Measurements from ENCODE around the gene ZFP36L1.

The ZFP36L1 gene

DNA sequence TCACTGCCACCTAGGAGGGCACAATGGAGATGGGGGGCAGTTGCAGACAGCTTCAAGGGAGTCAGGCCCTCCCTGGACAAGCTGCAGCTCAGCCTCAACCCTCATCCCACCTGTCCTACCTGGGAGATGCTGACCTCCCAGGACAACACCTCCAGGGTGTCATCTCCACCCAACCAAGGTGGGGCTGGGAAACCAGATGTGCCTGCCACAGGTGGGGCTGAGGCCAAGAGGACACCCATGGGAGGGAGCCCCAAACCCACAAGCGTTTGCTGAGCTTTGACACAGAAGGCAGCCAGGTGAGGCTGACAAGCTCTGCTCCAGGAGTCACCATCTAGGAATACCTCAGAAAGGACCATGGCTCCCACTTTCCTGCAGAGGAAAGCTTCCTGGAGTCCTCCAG is 31.5 kb downstream of the ZFP36L1 start:
- DNase-seq, result no peak

DNA sequence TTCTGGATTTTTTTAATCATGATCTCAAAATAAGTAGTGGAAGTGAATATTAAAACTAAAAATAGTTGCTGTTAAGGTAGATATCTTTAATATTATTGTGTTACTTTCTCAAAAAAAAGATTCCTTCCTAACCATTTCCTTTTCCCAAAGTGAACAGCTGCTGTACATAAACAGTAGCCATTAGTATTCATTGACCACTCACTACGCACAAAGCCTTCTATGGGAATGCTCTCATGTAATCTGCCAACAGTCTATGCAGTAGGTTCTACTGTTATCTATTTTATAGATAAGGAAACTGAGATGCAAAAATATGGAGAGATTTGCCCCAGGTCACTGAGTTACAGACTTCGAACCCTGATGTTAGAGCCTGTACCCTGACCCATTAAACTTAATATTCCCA is 32.1 kb downstream of the ZFP36L1 start:
- DNase-seq, result no peak

DNA sequence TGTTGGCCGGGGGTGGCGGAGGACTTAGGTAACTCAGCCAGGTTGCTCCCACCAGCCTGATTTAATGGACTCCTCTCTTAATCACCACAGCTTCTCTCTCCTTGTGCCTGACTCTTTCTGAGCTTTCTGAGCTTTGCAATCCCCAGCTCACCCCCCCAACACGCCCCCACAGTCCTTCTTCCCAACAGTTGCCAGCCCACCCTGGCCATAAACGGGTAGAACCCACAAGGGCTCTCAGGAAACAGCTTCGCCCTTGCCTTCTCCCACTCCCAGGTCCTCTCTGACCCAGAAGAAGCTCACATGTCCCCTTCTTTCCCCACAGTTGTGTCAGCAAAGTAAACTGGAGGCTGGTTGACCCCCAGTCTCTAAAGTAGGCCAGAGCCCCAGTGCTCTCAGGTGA is 32.9 kb downstream of the ZFP36L1 start:
- no peak for DNase-seq

DNA sequence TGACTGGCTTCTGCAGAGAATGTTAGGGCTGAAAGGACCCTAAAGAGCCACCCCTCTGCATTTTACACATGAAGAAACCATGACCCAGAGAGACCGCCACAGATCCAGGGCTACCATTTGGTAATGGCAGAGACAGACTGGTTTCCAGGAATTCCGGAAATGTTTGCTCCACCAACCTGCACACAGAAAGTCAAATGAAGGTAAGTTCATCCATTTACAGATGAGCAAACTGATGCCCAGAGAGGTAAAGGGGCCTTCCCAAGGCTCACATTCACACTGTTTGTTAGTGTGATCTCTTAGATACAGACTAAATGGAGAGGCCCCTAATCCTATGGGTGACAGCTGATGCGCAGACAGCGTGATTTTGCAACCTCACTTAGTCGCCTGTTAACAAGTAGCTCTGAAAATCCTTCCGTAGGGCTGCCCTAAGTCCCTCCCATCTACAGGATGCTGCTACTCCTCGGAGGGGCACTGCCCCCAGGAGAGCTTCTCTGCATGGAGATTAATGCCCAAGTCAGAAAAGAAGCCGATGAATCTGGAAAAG is 33.8 kb downstream of the ZFP36L1 start:
- no peak for DNase-seq

DNA sequence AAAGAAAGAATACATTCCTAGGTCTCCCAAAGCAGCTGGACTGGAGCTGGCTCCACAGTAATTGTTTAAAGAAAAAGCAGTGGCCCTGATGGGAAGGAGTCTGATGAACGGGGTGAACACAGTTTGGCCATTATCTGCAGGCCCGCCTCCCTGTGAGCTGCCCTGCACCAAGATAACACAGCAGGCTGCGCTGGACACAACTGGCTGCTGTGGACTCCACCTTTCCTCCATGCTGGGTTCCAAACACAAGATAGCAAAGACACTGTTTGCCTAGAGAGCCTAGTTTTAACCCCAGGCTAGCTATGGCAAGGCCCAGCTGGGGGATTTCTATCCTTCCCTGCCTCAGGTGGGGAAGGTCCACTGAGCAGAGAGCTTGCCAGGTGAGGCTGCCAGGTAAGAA is 34.6 kb downstream of the ZFP36L1 start:
- peak; percentile 68 for DNase-seq

DNA sequence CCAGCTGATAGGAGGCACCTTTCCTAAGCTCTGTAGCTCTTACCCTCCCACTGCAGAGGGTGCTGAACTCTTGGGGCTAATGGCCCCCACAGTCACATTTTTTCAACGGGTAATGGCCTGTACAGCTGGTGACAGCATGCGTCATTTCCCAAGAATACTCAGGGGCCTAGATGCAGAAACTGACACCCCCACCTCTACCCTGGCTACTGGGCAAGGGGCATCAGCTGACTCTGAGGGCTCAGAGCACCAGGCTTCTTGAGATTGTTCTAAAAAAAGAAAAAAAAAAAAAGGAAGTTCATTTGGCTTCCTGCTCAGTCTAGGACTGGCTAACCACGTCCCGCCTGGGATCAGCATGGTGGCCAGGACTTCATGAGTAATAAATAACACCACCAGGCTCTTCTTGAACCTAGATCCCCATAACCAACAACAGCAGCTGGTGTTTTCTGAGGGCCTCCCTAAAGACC is 35.2 kb downstream of the ZFP36L1 start:
- DNase-seq, result peak; percentile 66

DNA sequence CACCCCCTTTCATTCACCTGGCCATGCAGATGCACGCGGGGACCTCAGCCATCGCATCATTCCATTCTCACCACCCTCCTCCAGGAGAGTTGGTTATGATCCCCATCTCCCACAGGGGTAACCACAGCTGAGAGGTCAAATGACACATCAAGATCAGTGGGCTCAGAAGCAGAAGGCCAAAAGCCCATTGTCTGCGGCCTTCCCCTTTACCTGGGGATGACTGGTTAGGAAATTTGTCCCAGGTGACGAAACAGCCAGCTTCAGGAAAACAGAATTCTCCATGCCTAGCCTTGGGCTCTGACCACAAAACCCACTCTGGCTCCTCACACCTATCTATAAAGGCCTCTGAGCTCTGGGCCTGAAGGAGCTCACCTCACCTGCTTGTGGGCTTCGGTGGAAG is 36.1 kb downstream of the ZFP36L1 start:
- DNase-seq, result no peak

DNA sequence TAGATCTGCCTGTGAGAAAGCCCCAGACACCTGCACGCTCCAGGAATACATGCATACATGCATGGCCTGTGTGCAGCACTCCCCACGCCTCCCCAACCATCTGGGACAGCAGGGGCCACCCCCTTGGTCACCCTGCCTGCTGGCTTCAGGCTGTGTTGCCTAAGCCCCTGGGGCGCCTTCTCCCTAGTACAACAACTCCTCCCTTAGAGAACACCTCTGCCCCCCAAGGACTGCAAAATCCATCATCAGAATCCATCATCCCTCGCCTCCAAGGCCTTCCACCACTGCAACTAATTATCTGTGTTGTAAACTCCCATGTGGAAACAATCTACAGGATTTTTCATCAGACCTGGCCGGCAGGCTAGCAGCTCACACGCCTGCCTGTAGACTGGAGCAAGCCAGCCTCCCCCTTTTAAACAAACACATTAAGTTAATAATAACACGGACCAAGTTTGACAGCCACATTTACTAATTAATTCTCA is 36.8 kb downstream of the ZFP36L1 start:
- no peak for DNase-seq

DNA sequence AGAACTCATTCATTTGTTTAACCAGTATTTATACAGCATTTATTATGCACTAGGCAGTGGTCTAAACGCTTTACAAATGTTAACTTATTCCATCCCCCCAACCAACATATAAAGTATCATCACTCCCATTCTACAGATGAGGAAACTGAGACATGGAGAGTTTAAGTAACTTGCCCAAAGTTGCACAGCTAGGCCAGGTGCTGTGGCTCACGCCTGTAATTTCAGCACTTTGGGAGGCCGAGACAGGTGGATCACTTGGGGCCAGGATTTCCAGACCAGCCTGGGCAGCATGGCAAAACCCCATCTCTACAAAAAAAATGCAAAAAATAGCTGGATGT is 37.9 kb downstream of the ZFP36L1 start:
- DNase-seq, result no peak

DNA sequence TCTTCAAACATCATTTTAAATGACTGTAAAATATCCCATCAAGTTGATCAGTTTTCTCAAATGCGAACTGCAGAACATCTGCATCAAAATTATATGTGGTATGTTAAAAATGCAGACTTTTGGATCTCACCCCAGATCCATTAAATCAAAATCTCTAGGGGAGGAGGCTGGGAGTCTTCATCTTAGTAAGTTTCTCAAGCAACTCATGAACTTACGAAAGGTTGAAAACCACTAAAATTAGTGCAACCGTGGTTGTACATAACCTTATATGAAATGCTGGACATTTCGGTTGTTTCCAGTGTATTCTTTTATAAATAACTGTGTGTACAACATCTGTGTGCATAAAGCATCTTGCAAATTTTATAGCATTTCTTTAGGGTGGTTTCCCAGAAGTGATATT is 39.2 kb downstream of the ZFP36L1 start:
- no peak for DNase-seq

DNA sequence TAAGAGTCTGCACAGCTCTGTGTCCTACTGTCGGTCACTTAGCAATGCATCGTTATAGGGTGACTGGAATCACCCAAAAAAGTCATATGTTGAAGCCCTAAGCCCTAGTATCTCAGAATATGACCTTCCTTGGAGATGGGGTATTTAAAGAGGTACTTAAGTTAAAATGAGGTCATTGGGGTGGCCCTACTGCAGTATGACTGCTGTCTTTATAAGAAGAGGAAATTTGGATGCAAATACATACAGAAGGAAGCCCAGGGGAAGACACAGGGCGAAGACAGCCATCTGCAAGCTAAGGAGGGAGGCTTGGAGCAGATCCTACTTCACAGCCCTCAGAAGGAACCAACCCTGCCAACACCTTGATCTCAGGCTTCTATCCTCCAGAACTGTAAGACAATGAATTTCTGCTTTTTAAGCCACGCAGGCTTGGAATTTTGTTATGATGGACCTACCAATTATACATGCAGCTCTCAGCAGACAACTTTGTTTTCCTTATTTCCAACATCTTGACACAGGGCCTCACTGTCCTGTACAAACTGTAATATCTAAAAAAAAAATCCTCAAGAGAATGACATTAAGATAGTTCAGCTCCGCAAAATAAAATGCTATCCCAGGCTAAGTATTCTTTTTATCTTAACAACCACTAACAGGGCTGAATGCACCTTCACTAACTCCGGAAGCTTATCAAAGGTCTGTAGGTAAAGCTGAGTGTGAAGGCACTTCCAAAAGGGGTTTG is 40.4 kb downstream of the ZFP36L1 start:
- no peak for DNase-seq

DNA sequence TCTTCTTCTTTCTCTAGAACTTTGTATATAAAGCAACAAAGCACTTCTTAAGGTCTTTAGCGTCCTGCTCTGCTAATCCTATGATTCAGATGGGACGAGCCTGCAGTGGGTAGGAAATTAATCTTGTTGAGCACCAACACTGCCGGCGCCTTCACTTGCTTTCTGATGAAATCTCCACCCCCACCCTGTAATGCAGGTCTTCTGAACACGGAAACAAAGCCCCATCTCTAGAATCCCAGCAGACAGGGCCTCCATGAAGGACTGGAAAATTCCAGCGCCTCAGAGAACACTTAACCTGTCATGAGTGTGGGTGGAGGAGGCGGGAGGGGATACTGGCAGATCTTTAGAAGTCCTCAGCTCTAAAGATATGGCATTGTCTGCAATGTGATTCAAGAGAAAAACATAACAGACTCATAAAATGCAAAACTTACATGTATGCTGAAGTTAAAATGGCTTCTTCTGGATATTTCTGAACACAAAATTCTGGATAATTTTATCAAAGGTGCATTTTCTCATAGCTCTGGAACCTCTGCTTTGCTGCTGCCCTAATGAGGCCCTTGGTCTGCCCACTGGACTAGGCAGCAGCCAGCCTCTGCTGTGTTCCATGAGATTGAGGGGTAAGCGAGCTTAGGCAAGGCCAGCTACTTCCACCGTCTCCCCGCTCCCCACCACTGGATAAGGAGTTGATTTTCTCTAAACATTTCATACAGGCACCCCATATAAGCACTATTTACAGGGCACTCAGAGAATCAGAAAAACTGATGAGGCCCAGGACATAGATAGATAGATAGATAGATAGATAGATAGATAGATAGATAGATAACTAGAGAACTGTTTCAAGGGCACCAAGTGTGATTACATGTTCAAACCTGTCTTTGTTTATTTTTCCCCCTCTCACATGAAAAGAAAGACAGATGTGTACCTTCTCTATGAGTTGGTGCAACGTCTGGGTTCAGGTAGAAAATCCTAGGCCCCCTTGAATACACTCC is 43.1 kb downstream of the ZFP36L1 start:
- DNase-seq, result no peak

DNA sequence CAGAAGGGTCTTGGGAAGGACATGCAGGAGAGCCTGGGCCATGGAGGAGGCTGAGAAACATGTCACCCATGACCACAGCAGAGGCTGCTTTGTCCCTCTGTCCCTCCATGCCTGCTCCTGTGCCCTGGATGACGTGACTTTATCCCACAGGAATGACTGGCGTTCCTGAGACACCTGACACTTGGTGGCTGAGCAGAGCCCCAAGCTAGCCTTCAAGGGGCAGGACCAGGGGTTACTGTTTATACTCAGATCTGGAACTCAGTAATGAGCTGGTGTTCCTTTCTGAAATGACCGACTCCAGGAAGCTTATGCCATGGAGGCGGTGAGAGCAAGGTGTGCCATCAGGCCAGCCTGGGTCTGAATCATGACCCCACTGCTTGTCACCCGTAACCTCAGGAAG is 44.2 kb downstream of the ZFP36L1 start:
- DNase-seq, result no peak

DNA sequence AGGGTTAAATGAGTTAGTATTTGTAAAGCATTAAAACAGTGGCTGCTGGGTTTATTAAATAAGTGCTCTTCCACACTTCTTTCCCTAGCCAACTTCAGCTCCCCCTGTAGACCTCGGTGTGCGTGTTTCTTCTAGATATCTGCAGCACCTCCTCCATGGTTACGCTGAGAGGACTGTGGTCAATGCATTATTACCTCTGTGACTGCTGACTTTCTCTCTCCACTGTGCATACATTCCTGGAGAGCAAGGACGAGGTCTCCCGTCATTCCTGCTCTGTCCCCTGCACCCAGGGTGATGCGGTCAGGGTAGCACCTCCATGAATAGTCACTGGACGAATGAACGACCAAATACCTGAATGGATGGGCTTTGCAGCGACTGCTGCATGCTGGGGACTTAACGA is 44.6 kb downstream of the ZFP36L1 start:
- DNase-seq, result no peak

DNA sequence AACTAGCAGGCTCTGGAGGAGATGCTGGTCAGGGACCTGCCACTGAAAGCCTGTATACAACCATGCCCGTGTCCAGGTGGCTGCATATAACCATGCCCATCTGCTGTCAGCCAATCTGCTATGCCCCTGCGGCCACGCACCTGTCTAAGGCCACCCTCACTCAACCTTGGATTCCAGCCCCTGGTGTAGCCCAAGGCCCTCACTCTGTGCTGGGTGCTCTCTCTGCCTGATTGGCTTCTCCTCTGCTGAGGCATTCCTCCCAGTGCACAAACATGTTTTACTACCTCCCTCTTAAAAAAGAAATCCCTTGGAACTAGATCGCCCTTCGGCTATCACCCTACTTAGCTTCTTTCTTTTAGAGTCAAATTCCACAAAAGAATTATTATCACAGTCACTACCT is 45.5 kb downstream of the ZFP36L1 start:
- no peak for DNase-seq

DNA sequence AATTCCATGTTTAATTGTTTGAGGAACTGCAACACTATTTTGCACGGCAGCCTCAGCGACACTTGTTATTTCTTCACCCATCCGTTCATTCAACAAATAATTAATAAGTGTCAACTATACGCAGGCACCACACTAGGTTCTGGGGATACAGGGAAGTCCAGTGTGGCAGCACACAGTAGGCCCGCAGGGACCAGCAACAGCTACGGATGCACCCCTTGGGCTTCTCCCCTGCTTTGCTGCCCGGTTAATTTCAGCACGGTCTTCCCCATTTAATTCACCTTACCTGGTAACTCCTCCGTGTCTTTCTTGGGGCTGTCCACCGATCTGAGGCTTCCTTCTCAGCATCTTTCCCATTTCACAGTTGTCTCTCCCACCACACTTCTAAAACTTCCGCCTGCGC is 48.3 kb downstream of the ZFP36L1 start:
- DNase-seq, result no peak

DNA sequence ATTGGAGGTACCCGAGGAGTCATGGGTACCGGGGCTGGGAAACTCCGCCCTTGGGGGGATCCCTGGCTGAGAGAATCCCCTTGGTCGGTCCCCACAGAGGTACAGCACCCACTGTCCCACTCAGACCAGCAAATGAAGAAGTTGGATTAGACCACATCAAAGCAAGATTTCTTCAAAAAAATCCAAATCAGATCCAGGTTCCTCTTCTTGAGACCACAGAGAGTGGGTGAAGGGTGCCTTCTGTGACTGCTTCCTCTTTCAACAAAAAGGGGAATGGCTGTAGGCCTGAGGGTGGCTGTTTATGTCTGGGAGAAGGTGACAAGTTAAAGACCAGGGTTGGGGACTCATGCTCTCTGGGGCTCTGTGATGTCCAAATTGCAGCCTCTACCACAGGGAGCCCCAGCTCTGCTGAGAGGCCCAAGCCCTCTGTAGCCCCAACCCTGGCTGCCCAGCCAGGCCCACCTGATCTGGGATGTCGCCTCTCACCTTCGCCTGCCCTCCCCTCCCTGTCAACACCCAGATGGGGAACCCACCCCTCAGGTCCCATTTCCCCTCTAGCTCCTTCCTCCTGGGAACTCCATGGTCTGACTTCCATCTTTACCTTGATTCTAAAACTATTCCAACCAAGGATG is 50.9 kb downstream of the ZFP36L1 start:
- peak; percentile 76 for DNase-seq

DNA sequence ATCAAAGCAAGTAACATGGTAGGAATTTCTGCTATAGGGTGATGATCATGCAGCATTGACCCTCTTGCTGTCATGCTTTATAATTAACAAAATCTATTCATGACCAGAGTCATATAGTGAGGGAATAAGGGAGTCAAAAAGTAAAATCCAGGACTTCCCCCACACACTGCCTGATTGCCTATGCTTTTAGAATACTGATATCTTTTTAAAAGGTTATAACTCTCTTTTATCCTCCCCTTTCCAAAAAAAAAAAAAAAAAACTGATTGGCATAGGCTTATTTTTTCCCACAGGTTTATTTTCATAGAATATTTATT is 51.4 kb downstream of the ZFP36L1 start:
- DNase-seq, result no peak

DNA sequence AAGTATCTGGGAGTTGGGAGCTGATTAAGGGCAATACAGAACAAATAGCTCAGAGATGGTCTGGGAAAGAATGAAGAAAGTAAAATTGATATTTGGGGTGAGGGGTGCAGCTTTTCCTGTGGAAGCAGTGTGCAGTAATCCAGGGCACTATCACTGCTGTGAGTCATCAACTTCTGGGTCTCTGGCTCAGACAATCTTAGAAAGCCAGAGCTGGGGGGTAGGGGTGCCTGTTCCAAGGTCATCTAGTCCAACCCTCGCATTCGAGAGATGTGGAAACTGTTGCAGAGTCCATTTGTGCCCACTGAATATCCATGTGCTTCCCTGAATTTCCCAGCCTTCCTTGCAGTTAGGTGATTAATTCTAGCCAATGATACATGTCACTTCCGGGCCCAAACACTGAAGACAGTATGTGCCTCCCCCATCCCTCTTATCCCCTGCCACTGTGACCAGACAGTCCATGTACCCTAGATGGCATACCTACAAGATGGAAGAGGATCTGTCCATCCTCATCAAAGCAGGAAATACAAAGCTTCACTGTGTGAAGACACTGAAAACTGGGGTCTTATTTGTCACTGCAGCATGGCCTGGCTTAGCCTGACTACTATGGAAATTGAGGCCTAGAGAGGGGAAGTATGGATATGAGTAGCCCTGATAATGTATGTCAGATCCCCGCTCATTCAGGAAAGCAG is 51.9 kb downstream of the ZFP36L1 start:
- DNase-seq, result no peak

DNA sequence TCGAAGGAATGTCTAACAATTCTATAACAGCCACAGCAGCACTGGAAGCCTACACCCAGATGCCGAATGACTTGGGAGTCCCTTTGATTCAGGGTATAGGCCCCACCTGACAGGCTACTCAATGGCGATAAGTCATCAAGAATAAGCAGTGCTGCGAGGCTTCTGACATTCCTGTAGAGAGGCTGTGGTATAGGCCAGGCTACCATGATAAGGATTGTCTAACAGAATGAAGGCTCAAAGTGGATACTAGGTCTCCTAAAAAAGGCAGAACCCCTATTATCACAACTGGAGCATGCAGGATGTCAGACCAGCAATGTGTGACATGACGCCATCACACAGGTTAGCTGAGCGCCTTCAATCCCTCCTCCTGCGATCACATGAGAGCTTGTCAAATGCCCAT is 53.2 kb downstream of the ZFP36L1 start:
- DNase-seq, result no peak

DNA sequence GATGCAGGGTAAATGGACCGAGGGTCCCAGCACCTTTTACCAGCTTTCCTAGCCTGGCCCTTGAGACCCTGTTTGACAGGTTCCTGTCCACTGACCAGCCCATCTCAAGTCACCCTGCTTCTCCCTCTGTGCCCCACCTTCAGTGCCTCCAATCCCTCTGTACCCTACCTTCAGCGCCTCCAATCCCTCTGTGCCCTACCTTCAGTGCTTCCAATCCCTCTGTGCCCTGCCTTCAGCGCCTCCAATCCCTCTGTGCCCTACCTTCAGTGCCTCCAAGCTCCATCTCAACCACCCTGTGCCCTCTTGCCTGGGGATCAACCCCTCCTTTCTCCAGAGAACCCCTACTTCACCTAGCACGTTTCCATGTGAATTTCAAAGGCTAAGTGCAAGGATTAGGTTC is 54.3 kb downstream of the ZFP36L1 start:
- no peak for DNase-seq
